GM12801 (cell line): ENCODE data around the gene C22orf39.

Experiments
- CTCF ChIP-seq: IDR thresholded peaks from one replicate; pipeline ENCODE4 v1.5.1; 2011; ENCODE audit warnings: control low read depth; ENCODE audit not compliant: insufficient read length; ENCODE audit errors: extremely low read depth

Gene C22orf39

GRCh38 chr22:19456541-19456940 lies 9.0 kb upstream of the C22orf39 start:
- no peak for TF ChIP-seq CTCF

DNA sequence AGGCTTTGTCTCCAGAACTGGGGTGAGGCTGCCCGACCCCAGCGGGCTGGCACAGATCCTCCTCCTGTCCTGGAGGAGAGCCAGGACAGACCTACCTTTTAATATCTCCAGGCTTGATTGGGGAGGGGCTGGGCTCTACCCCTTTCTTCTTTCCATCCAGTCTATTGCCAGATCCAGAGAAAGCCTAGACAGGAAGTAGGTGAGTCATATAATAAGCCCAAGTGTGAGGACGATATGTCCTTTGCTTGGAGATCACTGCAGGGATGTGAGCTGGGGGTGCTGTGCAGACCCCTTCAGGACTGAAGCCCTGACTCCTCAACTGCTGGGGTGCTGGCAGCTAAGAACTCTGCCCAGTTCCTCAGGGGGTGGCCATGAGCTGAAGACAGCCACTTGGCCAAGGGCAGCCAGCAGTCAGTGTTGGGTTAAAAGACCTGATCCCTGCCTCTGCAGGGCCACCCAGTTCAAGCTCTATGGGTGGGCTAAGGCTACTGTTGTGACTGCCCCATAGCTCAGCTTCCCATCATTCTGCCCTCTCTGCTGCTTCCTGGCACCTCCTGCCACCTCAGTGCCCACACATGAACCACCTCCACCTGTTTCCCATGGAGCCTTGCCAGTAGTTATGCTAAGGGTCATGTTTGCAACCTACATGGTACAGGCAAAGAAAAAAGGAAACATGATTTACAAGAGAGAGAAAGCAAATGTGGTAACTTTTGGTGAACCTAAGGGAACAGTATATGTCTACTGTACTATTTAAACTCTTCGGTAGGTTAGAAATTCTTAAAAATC lies 8.3 kb upstream of the C22orf39 start:
- TF ChIP-seq CTCF: no peak

DNA sequence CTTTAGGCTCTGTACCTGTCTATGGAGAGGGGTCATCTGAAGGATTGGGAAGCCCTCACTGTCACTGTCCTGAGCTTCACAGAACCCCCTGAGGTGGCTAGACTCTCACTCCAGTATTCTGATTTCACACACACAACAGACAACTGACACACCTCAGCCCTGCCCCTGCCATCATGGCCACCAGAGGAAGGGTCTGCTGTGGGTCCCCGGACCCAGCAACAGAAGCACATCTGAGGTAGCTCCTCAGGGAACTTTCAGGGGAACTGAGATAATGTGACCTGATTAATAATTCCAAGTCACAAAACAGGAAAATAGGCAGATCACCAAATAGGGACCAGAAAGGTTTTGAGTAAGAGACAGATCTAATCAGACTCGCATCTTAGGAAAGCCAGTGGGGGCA lies 7.5 kb upstream of the C22orf39 start:
- no peak for TF ChIP-seq CTCF

DNA sequence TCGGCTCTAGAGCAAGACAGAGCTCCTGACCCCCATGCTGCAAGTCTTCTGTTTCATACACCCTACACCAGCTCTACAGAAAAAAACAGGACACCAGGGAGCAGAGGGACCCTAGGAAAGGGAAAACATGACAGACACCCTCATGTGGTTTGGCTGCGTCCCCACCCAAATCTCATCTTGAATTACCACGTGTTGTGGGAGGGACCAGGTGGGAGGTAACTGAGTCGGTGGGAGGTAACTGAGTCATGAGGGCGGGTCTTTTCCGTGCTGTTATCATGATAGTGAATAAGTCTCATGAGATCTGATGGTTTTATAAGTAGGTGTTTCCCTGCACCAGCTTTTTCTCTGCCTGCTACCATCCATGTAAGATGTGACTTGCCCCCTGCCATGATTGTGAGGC lies 6.6 kb upstream of the C22orf39 start:
- no peak for TF ChIP-seq CTCF

DNA sequence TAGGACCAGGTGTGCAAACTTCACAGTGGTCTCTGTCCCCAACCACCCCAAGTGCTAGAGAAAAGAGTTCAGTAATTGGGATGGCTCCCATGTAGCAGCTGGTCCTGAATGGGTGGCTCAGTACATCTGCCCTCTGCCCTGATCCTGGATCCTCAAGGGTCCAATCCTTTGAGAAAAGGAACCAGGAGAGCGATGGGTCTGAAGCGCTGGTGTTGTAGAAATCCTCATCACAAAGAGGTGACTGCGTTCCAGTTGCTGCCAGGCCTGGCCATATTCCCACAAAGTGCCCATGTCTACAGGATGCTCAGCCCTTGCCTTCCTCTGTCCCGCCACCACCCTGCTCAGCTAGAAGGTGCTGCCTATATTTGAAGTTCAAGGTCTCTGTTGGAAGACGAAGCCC lies 6.2 kb upstream of the C22orf39 start:
- no peak for TF ChIP-seq CTCF

DNA sequence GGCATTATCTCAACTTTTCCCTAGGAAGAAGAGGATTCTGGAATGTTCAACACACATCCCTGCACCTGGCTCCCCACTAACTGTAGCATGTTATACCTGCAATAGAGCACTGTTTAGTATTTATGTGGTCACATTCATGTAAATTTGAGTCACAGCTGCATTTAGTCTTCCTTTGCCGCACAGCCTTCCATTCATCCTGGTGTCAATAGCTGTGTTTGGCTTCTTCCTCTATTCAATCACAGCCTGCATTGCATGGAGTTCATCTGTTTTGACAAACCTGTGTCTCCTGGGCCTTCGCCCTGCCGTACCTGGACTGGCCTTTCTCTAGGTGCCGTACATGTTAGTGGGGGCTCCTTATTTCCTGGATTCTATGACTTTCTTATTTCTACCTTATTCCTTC lies 4.1 kb upstream of the C22orf39 start:
- no peak for TF ChIP-seq CTCF

DNA sequence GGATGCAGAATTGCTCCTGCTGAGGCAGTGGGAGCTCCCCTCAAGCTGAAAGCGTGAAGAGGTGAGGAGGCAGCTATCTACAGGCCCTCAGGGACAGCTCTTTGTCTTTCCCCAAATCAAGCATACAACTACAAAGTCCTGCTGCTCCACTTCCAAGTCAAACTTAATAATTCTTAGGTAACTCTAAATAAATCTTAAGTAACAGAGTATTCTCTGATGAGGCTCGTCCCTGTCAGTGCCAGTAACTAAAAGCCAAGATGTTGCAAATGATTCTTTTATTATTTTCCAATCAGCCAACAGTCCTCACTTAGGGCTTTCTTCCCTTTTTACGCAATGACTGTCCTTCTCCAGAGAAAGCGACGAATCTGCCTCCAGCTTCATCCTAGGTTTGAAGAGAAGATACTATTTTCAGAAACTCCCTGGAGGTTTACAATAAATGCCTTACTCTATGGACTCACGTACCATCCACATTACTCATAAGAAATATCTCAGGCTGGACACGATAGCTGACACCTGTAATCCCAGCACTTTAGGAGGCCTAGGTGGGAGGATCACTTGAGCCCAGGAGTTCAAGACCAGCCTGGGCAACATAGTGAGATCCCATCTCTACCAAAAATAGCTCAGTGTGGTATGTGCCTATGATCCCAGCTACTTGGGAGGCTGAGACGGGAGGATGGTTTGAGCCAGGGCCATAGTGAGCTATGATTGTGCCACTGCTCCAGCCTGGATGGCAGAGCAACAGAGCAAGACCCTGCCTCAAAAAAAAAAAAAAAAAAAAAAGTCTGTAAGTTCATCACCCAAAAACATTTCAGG lies 3.1 kb upstream of the C22orf39 start:
- no peak for TF ChIP-seq CTCF
